HG03442 (cell line): ENCODE measurements around the gene CHCHD4.

Experiments used
- ATAC-seq: cut with Tn5 transposase; IDR thresholded peaks from one replicate; pipeline ENCODE4 v1.9.1; 2021; ENCODE audit warnings: mild to moderate bottlenecking, moderate library complexity; ENCODE audit not compliant: unreplicated experiment

CHCHD4 gene

GRCh38 chr3:14137445-14137844, 12.8 kb upstream of the CHCHD4 start:
- ATAC-seq = no peak

GRCh38 chr3:14137004-14137403, 12.3 kb upstream of the CHCHD4 start:
- no peak for ATAC-seq

GRCh38 chr3:14135581-14135980, 10.9 kb upstream of the CHCHD4 start:
- ATAC-seq = no peak

GRCh38 chr3:14134291-14134690, 9.6 kb upstream of the CHCHD4 start:
- no peak for ATAC-seq

GRCh38 chr3:14133876-14134275, 9.2 kb upstream of the CHCHD4 start:
- ATAC-seq = no peak

GRCh38 chr3:14133188-14133800, 8.6 kb upstream of the CHCHD4 start:
- ATAC-seq = no peak

- no peak for ATAC-seq
Observed at GRCh38 chr3:14132689-14133088, 8.0 kb upstream of the CHCHD4 start.

GRCh38 chr3:14132120-14132519, 7.5 kb upstream of the CHCHD4 start:
- ATAC-seq = no peak

- no peak for ATAC-seq
Observed at GRCh38 chr3:14131134-14131533, 6.5 kb upstream of the CHCHD4 start.

GRCh38 chr3:14130707-14131106, 6.0 kb upstream of the CHCHD4 start:
- ATAC-seq = no peak

- no peak for ATAC-seq
Observed at GRCh38 chr3:14130230-14130629, 5.6 kb upstream of the CHCHD4 start.

- ATAC-seq = no peak
Observed at GRCh38 chr3:14129296-14129695, 4.6 kb upstream of the CHCHD4 start.

- ATAC-seq = no peak
Observed at GRCh38 chr3:14128724-14129123, 4.1 kb upstream of the CHCHD4 start.

GRCh38 chr3:14127516-14128161, 3.0 kb upstream of the CHCHD4 start:
- ATAC-seq = no peak

- ATAC-seq = no peak
Observed at GRCh38 chr3:14126887-14127505, 2.3 kb upstream of the CHCHD4 start.

- no peak for ATAC-seq
Observed at GRCh38 chr3:14126017-14126886, 1.6 kb upstream of the CHCHD4 start.

GRCh38 chr3:14125193-14126016, 735 bp upstream of the CHCHD4 start:
- peak; percentile 19 for ATAC-seq

GRCh38 chr3:14124223-14124614, 451 bp downstream of the CHCHD4 start:
- ATAC-seq = peak; percentile 42

- ATAC-seq = no peak
Observed at GRCh38 chr3:14123308-14124222, 1.1 kb downstream of the CHCHD4 start.

- ATAC-seq = no peak
Observed at GRCh38 chr3:14122301-14122700, 2.4 kb downstream of the CHCHD4 start.
